Measurements from ENCODE around the gene ACOT8.

ACOT8 gene

DNA sequence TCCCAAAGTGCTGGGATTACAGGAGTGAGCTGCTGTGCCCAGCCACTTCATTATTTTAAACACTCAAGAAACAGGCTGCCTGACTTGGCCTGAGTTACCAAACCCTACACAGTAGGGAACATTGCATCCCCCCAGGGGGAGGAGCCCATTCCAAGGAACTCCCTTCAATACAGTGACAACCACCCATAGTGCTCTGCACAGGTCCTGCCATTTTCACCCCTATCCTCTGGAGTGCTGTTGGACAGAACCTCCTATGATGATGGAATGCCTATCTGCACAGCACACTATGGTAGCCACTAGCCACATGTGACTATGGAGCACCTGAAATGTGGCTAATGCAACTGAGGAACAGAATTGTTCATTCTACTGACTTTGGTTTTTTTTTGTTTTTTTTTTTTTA lies 11.7 kb downstream of the ACOT8 start:
- Mint-ChIP-seq H3K9me3 (no peaks in the 10 kb centered on the region), H3K4me1 (peaks cover 11% of the 10 kb centered on the region), H3K27ac (no peak overlapping the region), H3K4me3 (no peak overlapping the region), H3K27me3 (ENCODE audit: low read depth) (no peaks in the 10 kb centered on the region), H3K36me3 (ENCODE audit: low read depth) (peaks cover 50% of the 10 kb centered on the region)
- TF ChIP-seq, protein P1, sequence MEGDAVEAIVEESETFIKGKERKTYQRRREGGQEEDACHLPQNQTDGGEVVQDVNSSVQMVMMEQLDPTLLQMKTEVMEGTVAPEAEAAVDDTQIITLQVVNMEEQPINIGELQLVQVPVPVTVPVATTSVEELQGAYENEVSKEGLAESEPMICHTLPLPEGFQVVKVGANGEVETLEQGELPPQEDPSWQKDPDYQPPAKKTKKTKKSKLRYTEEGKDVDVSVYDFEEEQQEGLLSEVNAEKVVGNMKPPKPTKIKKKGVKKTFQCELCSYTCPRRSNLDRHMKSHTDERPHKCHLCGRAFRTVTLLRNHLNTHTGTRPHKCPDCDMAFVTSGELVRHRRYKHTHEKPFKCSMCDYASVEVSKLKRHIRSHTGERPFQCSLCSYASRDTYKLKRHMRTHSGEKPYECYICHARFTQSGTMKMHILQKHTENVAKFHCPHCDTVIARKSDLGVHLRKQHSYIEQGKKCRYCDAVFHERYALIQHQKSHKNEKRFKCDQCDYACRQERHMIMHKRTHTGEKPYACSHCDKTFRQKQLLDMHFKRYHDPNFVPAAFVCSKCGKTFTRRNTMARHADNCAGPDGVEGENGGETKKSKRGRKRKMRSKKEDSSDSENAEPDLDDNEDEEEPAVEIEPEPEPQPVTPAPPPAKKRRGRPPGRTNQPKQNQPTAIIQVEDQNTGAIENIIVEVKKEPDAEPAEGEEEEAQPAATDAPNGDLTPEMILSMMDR (IDR thresholded peaks at IDR 0.05; ENCODE audit: unreplicated experiment in 3 of 3): no peak

DNA sequence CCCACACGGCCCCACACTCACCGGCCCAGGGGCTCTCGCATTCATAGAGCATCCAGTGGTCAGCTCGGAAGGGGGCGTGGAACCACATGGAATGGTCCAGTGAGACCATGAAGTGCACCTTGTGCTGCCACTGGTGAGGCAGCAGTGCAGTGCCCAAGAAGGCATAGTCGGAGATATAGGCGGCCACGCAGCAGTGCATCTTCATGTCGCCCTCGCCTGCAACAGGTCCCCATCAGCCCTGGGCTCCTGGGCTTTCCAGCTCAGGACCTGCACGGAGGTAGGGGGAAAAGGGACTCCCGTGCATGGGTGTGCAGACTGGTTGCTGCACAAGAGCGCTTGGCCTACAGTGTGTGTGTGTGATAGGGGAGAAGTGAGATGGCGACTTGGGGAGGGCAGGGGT lies 13.7 kb downstream of the ACOT8 start:
- TF ChIP-seq, protein P1 (IDR thresholded peaks at IDR 0.05; ENCODE audit: unreplicated experiment in 3 of 3): no peak
- Mint-ChIP-seq H3K4me3 (no peak overlapping the region), H3K36me3 (ENCODE audit: low read depth) (peaks cover 41% of the 10 kb centered on the region), H3K4me1 (peaks cover 11% of the 10 kb centered on the region), H3K27ac (no peak overlapping the region), H3K9me3 (no peaks in the 10 kb centered on the region), H3K27me3 (ENCODE audit: low read depth) (no peaks in the 10 kb centered on the region)

DNA sequence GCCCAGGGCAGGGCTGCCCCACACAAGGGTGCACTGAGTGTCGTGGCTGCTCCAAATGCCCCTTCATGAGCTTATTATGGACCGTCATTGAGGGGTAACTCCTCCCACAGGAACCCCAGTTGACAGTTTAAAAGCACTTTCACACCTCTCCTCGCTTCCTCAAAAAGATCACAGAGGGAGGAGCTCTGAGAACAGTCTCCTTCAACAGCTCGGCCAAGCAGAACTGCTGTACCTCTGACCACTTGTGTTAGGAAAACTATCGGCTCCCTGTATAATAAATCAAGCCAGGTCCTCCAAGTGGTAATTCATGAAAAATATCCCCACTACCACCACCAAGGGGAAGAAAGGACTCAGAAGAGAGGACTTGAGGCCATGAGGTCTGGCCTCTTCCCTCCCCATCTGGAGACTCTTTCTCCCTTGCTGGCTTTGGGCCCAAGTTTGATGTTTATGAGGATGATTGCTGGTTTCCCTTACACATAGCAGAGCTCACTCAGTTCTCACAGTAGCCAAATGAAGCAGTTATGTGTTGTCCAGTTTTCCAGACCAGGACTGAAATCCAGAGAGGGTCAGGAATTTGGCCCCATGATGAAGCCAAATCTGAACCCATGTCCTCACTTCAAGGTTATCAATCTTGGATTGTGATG lies 14.9 kb downstream of the ACOT8 start:
- TF ChIP-seq, protein P1 (IDR thresholded peaks at IDR 0.05; ENCODE audit: unreplicated experiment in 3 of 3): no peak
- Mint-ChIP-seq H3K9me3 (no peaks in the 10 kb centered on the region), H3K36me3 (ENCODE audit: low read depth) (peaks cover 38% of the 10 kb centered on the region), H3K27ac (peak overlapping the region; percentile 14 to 61 (median 20)), H3K4me3 (no peak overlapping the region), H3K4me1 (peaks cover 13% of the 10 kb centered on the region), H3K27me3 (ENCODE audit: low read depth) (no peaks in the 10 kb centered on the region)

DNA sequence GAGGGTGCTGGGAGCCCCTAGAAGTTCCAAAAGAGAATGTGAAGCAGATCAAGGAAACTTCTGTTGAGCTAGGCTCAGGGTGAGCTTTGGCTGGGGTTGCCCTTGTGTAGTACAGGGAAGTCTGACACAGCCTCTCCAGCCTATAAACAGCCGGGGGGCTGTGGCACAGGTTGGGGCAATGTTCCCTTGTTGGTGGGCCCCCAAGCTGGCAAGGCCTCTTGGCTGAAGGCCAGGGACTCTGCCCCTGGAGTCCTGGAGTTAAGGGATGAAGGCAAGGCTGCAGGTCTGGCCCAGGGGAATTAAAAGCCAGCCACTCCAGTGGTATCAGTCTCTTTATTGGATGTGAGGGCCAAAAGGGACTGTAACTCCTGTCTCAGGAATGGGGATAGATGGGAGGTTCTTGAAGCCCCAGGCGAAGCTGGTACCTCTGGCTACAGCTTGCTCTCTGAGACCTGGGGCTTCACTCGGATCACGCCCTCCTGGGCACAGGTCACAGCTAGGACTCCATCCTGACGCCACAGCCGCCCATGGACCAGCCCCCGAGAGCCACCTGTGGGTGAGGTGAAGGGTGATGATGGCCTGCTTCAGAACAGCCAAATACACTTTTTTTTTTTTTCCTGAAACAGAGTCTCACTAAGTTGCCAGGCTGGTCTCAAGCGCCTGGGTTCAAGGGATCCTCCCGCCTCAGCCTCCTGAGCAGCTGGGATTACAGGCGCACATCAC lies 15.6 kb downstream of the ACOT8 start:
- no peaks in the 10 kb centered on the region for H3K27me3 Mint-ChIP-seq (ENCODE audit: low read depth)
- H3K36me3 Mint-ChIP-seq (ENCODE audit: low read depth): peaks cover 42% of the 10 kb centered on the region
- no peak overlapping the region for H3K4me3 Mint-ChIP-seq

DNA sequence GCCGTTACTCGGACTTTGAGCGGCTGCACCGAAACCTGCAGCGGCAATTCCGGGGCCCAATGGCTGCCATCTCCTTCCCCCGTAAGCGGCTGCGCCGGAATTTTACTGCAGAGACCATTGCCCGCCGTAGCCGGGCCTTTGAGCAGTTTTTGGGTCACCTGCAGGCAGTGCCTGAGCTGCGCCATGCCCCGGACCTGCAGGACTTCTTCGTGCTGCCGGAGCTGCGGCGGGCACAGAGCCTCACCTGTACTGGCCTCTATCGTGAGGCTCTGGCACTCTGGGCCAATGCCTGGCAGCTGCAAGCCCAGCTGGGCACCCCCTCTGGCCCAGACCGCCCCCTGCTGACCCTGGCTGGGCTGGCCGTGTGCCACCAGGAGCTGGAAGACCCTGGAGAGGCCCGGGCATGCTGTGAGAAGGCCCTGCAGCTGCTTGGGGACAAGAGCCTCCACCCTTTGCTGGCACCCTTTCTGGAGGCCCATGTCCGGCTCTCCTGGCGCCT lies 16.4 kb downstream of the ACOT8 start:
- no peak overlapping the region for H3K4me3 Mint-ChIP-seq
- H3K27me3 Mint-ChIP-seq (ENCODE audit: low read depth): no peaks in the 10 kb centered on the region
- H3K27ac Mint-ChIP-seq: no peak overlapping the region
- peaks cover 35% of the 10 kb centered on the region for H3K36me3 Mint-ChIP-seq (ENCODE audit: low read depth)
- TF ChIP-seq, protein P1 (IDR thresholded peaks at IDR 0.05; ENCODE audit: unreplicated experiment in 3 of 3): no peak
- peaks cover 25% of the 10 kb centered on the region for H3K4me1 Mint-ChIP-seq
- H3K9me3 Mint-ChIP-seq: no peaks in the 10 kb centered on the region

More for the DNA sequence above, 15.6 kb downstream of the ACOT8 start:
- Mint-ChIP-seq H3K27ac (peak overlapping the region in 1 of 3 experiments; percentile 61), H3K4me1 (peaks cover 20% of the 10 kb centered on the region), H3K9me3 (no peaks in the 10 kb centered on the region)
- TF ChIP-seq, protein P1 (IDR thresholded peaks at IDR 0.05; ENCODE audit: unreplicated experiment in 3 of 3): no peak

All from nephron (organoid).